HepG2 (cell line): ENCODE data around the gene MRPL20. TPM values are rescaled to one million over a fixed set of nuclear protein-coding genes. Genes with fewer than 3 reads are reported as not detected.
"Not testable (repeated sequence)": the region's sequence is repeated elsewhere in the genome, so short reads cannot be mapped to it uniquely, and the experiment has no call there.

Experiments used
- ATAC-seq: fragments of 200-7000 bp; cut with Tn5 transposase; 3 replicates; pipeline ENCODE4 v1.9.1; 2020; ENCODE audit warnings: mild to moderate bottlenecking, moderate library complexity
- BruUV-seq: library from RNA; stranded (reverse); fragments of 400-500 nt; replicated peaks from 2 replicates; lab custom pipeline; 2021; lab: Mats Ljungman, UMichigan
- CTCF ChIA-PET: fragments of 300-600 bp; formaldehyde crosslinking; extraction: SDS; loops from one replicate; lab custom pipeline; 2021; ENCODE audit warnings: low total read pairs, inconsistent platforms, low intra/inter-chr PET ratio; lab: Yijun Ruan, JAX
- POLR2A ChIA-PET: fragments of 350-600 bp; sonication (Branson Sonifier 250); formaldehyde crosslinking; loops from one replicate; lab custom pipeline; 2020; ENCODE audit warnings: antibody characterized with exemption, inconsistent platforms; lab: Yijun Ruan, JAX
- DNase-seq: peaks from one replicate; pipeline ENCODE4 v3.0.0-alpha.2; 2015; ENCODE audit warnings: low spot score
- FAIRE-seq: peaks from 3 replicates; lab custom pipeline; 2011; peaks lifted over from hg19 to GRCh38; lab: Jason Lieb, UNC
- H2AFZ ChIP-seq: one replicate; pipeline ENCODE4 v1.6.1; 2011; ENCODE audit warnings: low read length, inconsistent platforms
- H3K27ac ChIP-seq: fragments of 300-600 bp; 3 replicates; pipeline ENCODE4 v1.8.0; 2011; ENCODE audit warnings: mixed run types, mild to moderate bottlenecking, mixed read lengths, low read length, inconsistent platforms; ENCODE audit not compliant: insufficient read depth; ENCODE audit errors: extremely low read length
- H3K27me3 ChIP-seq, 2 experiments: fragments of 200-600 bp in 1 of 2; 2 replicates in 1 of 2; 3 replicates in 1 of 2; pipeline versions ENCODE4 v1.6.0 to v1.8.0; 2011; ENCODE audit warnings: low read length in 2 of 2, mild to moderate bottlenecking in 2 of 2, moderate library complexity in 2 of 2, inconsistent platforms in 1 of 2; ENCODE audit not compliant: insufficient read depth in 2 of 2, control insufficient read depth in 1 of 2
- H3K36me3 ChIP-seq, 2 experiments: fragments of 200-600 bp in 1 of 2; replicated peaks in 1 of 2; 2 replicates in 1 of 2; 3 replicates in 1 of 2; pipeline versions ENCODE4 v1.5.1 to v1.8.0; 2011; ENCODE audit warnings: low read length in 2 of 2, inconsistent platforms in 1 of 2; ENCODE audit not compliant: insufficient read depth in 2 of 2, control insufficient read depth in 1 of 2
- H3K4me1 ChIP-seq: 2 replicates; pipeline ENCODE4 v1.5.1; 2012; ENCODE audit warnings: low read length, inconsistent platforms; ENCODE audit not compliant: insufficient read depth
- H3K4me2 ChIP-seq: 2 replicates; pipeline ENCODE4 v1.6.0; 2011; ENCODE audit warnings: low read depth, low read length, inconsistent platforms
- H3K4me3 ChIP-seq, 3 experiments: fragments of 200-600 bp in 1 of 3; sonication (generic), shearing (Covaris generic) in 1 of 3; replicated peaks in 1 of 3; 2 replicates each; pipeline ENCODE4 v1.5.1; 2011 to 2016; ENCODE audit warnings: low read length in 3 of 3, inconsistent platforms in 2 of 3, low read depth in 2 of 3, mild to moderate bottlenecking in 2 of 3, control low read depth in 1 of 3, mixed read lengths in 1 of 3; ENCODE audit not compliant: insufficient read depth in 1 of 3
- H3K79me2 ChIP-seq: one replicate; pipeline ENCODE4 v1.6.1; 2011; ENCODE audit warnings: low read length, inconsistent platforms; ENCODE audit not compliant: insufficient read depth
- H3K9ac ChIP-seq: 2 replicates; pipeline ENCODE4 v1.6.0; 2011; ENCODE audit warnings: mild to moderate bottlenecking, low read depth, low read length, inconsistent platforms; ENCODE audit not compliant: insufficient read depth
- H3K9me3 ChIP-seq: 2 replicates; pipeline ENCODE4 v1.5.1; 2012; ENCODE audit warnings: mild to moderate bottlenecking, low read length
- H4K20me1 ChIP-seq: 2 replicates; pipeline ENCODE4 v1.6.0; 2011; ENCODE audit warnings: inconsistent platforms, mild to moderate bottlenecking, low read length, moderate library complexity; ENCODE audit not compliant: insufficient read depth
- AGO1 ChIP-seq: fragments of 200-400 bp; formaldehyde crosslinking; IDR thresholded peaks from 2 replicates; pipeline ENCODE4 v1.6.1; 2017; ENCODE audit warnings: mild to moderate bottlenecking, low read depth, low read length, moderate library complexity; ENCODE audit not compliant: poor library complexity, severe bottlenecking
- AGO2 ChIP-seq: fragments of 200-400 bp; formaldehyde crosslinking; optimal IDR thresholded peaks from 2 replicates; pipeline ENCODE3; 2017; ENCODE audit warnings: mild to moderate bottlenecking, low read depth, low read length, moderate library complexity
- CHD2 ChIP-seq: IDR thresholded peaks from 2 replicates; pipeline ENCODE4 v1.6.1; 2011; ENCODE audit warnings: low read depth, low read length, improper control_type of control experiment
- ELF4 ChIP-seq: sonication (generic); formaldehyde crosslinking; IDR thresholded peaks from 2 replicates; pipeline ENCODE4 v1.5.0; 2020; ENCODE audit warnings: missing genetic modification reagents, mild to moderate bottlenecking, moderate library complexity, borderline replicate concordance
- HNRNPK ChIP-seq: fragments of 200-400 bp; formaldehyde crosslinking; IDR thresholded peaks from 2 replicates; pipeline ENCODE4 v1.6.1; 2018; ENCODE audit warnings: low read length, low read depth, moderate library complexity, mild to moderate bottlenecking; ENCODE audit not compliant: poor library complexity, severe bottlenecking
- KMT2A ChIP-seq: sonication (generic); formaldehyde crosslinking; IDR thresholded peaks from 2 replicates; pipeline ENCODE4 v1.4.0; 2020; ENCODE audit warnings: missing genetic modification reagents
- MTA1 ChIP-seq: sonication (generic); formaldehyde crosslinking; IDR thresholded peaks from 2 replicates; pipeline ENCODE4 v1.4.0; 2020; ENCODE audit warnings: missing genetic modification reagents, mild to moderate bottlenecking, borderline replicate concordance
- PCBP1 ChIP-seq: fragments of 200-400 bp; formaldehyde crosslinking; IDR thresholded peaks from 2 replicates; pipeline ENCODE4 v1.6.1; 2017; ENCODE audit warnings: mild to moderate bottlenecking, low read depth, low read length, borderline replicate concordance
- ZMAT3 ChIP-seq: sonication (generic); formaldehyde crosslinking; conservative IDR thresholded peaks from 2 replicates; pipeline ENCODE4 v1.7.0; 2021; ENCODE audit warnings: missing genetic modification reagents
- ZNF382 ChIP-seq: sonication (generic); formaldehyde crosslinking; IDR thresholded peaks from 2 replicates; pipeline ENCODE4 v1.5.0; 2020; ENCODE audit warnings: missing genetic modification reagents, mild to moderate bottlenecking, borderline replicate concordance
- WGBS: methylation state at CpG from one replicate; pipeline ENCODE4 v1.1.6; 2017; ENCODE audit warnings: low lambda C conversion rate; 5-methylcytosine and 5-hydroxymethylcytosine counted together
- in situ Hi-C: cut with HindIII; loops from 2 replicates; pipeline ENCODE4 v1.10.0; 2017; ENCODE audit warnings: low pct_unique_long_range_greater_than_20kb; ENCODE audit not compliant: extremely low pct_ligation_motif_present
- intact Hi-C: fragments of 100-400 bp; cut with micrococcal nuclease; formaldehyde crosslinking; loops from one replicate; pipeline ENCODE4 v1.10.0; 2022; ENCODE audit not compliant: unreplicated experiment
- polyA plus RNA-seq, 8 experiments: library from polyadenylated mRNA; depleted of rRNA in 3 of 8; stranded (reverse) in 7 of 8; unstranded in 1 of 8; fragments of >200 nt; fragmentation: Illumina TruSeq in 4 of 8; extraction: Trizol in 4 of 8; gene quantifications; 2 replicates each; pipeline versions ENCODE4 v1.2.1 to v1.2.3, GENCODE V29; 2011 to 2016; ENCODE audit warnings: low read depth in 4 of 8, missing spikeins in 1 of 8, mixed read lengths in 1 of 8; ENCODE audit not compliant: insufficient read depth in 1 of 8
- total RNA-seq, 5 experiments: library from RNA; depleted of rRNA; stranded (reverse); fragments of >200 nt; fragmentation: Illumina TruSeq; extraction: Trizol; gene quantifications; 2 replicates each; pipeline ENCODE4 v1.2.3, GENCODE V29; 2016; ENCODE audit warnings: low read depth in 1 of 5
- TF ChIP-seq, protein P1 (sequence below): sonication (generic); formaldehyde crosslinking; IDR thresholded peaks from 2 replicates; pipeline ENCODE4 v1.4.0; 2020; ENCODE audit warnings: mild to moderate bottlenecking, missing genetic modification reagents

The MRPL20 gene
- total and polyA plus RNA-seq, 2 of the 13 experiments (the other 11 are each of a cell fraction or from before 2014, with no cell fraction given): 59.2 to 127 TPM

- TF ChIP-seq CHD2 (no peak), KMT2A (CRISPR knock-in tag) (no peak; the same call in 1 of the 2 replicates), ZNF382 (CRISPR knock-in tag) (no peak), ELF4 (CRISPR knock-in tag) (no peak), ZMAT3 (CRISPR knock-in tag) (0 out of 2 replicates have a peak, but pooled peaks have one; percentile 10)
- TF ChIP-seq, protein P1, sequence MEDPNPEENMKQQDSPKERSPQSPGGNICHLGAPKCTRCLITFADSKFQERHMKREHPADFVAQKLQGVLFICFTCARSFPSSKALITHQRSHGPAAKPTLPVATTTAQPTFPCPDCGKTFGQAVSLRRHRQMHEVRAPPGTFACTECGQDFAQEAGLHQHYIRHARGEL (CRISPR knock-in tag): no peak
Measured at GRCh38 chr1:1429671-1430073, 22.6 kb upstream of the MRPL20 start (continued).

- intact Hi-C loops, FAIRE-seq, H2AFZ ChIP-seq, BruUV-seq, H3K27ac ChIP-seq, H3K4me2 ChIP-seq, ATAC-seq, H3K27me3 ChIP-seq, H3K4me3 ChIP-seq, H3K36me3 ChIP-seq, CTCF ChIA-PET, DNase-seq, H3K79me2 ChIP-seq, H4K20me1 ChIP-seq, in situ Hi-C loops, H3K9ac ChIP-seq, H3K9me3 ChIP-seq: not testable (repeated sequence)
- WGBS: 93% methylated on average over 6 of the region's 6 CpGs
- POLR2A ChIA-PET: interaction anchor here (1.3 to 11.0 kb wide), 6 partner anchors 8 to 76 kb away, joined by 3 to 355 read pairs (median 58); partner anchors contain the start of genes ANKRD65, CCNL2 and MRPL20
- peaks cover 56% of the 10 kb centered on the region for H3K4me1 ChIP-seq
Measured at GRCh38 chr1:1428967-1429366, 21.9 kb upstream of the MRPL20 start.

DNA sequence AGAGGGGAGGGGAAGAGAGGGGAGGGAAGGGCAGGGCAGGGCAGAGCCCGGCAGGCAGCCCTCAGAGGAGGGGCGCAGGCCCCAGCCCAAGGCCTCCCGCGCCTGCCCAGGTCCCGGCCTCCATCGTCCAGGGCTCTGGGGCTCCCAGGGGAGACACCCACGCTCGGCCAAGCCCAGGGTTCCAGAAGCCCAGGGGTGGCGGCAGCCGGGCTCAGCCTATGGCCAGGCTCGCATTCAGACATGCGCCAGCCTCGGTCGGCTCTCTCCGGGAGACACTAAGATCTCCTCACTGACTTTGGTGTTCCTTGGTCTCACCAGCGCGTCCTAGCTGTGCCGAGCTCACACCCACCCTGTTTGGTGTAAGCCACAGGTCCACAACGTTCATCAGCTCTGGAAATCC is 21.1 kb upstream of the MRPL20 start:
- intact Hi-C loops: no loop called here
- POLR2A ChIA-PET: interaction anchor here (1.3 to 11.0 kb wide), 5 partner anchors 7 to 35 kb away, joined by 3 to 355 read pairs (median 76); partner anchors contain the start of genes ANKRD65, CCNL2 and MRPL20
- TF ChIP-seq MTA1: no peak
- peak; percentile 93; the same call in 1 of the 2 replicates for TF ChIP-seq PCBP1
- TF ChIP-seq AGO1: peak; percentile 97
- TF ChIP-seq HNRNPK: peak; percentile 99
- peak; percentile 96 for TF ChIP-seq AGO2

More for the DNA sequence above, 21.1 kb upstream of the MRPL20 start:
- Histone ChIP-seq H4K20me1 (no peaks in the 10 kb centered on the region), H3K9me3 (no peaks in the 10 kb centered on the region), H3K27ac (no peak overlapping the region), H3K27me3 (no peaks in the 10 kb centered on the region), H3K4me2 (no peak overlapping the region), H3K9ac (no peak overlapping the region), H3K4me1 (peaks cover 50% of the 10 kb centered on the region), H3K4me3 (no peak overlapping the region), H3K79me2 (no peaks in the 10 kb centered on the region), H2AFZ (no peak overlapping the region), H3K36me3 (no peaks in the 10 kb centered on the region)
- FAIRE-seq (no peak), ATAC-seq (no peak), DNase-seq (no peak)
- BruUV-seq: no TSS peak
- 78% methylated on average over 10 of the region's 19 CpGs for WGBS
- CTCF ChIA-PET: no interaction called here
- in situ Hi-C loops: no loop called here
